ENCODE measurements around the gene NHERF1. TPM values are rescaled to one million over a fixed set of nuclear protein-coding genes. Genes with fewer than 3 reads are reported as not detected.

Gene NHERF1
- total and polyA plus RNA-seq, 7 experiments from 2014 or later, result 93.1 to 393 (median 165) TPM

- Histone ChIP-seq H3K27ac (ENCODE audit: low read depth, low read length) (peak overlapping the region; percentile 71), H3K4me1 (ENCODE audit: control insufficient read depth in 2 of 2, insufficient read depth in 2 of 2, low read length in 2 of 2) (peaks cover 46 to 47% of the 10 kb centered on the region in 2 donors), H3K36me3 (ENCODE audit: control insufficient read depth in 2 of 3, insufficient read depth in 3 of 3, low read length in 3 of 3) (no peaks in the 10 kb centered on the region), H3K27me3 (ENCODE audit: control insufficient read depth in 2 of 2, insufficient read depth in 2 of 2, low read length in 2 of 2) (no peaks in the 10 kb centered on the region), H3K9me3 (ENCODE audit: control insufficient read depth in 2 of 3, low read length in 3 of 3) (no peaks in the 10 kb centered on the region), H3K4me3 (ENCODE audit: low read length) (peak overlapping the region; percentile 95)
- H3K4me3 Mint-ChIP-seq, result peak overlapping the region; percentile 85 to 97 (median 92)
- peak overlapping the region; percentile 79 to 99 (median 93) for H3K27ac Mint-ChIP-seq
- H3K27me3 Mint-ChIP-seq, result peaks cover 0 to 17% (median 0%) of the 10 kb centered on the region in 5 donors
- ChIA-PET POLR2A (interaction anchor here (0.5 to 4.6 kb wide), 13 partner anchors 9 to 135 kb away, joined by 3 to 54 read pairs (median 18); partner anchors contain the start of genes FDXR and NAT9), CTCF (interaction anchor here (0.5 to 6.7 kb wide), 20 partner anchors 9 to 250 kb away, joined by 3 to 166 read pairs (median 4); partner anchors contain the start of genes CDR2L and NAT9)
- H3K4me1 Mint-ChIP-seq, result peaks cover 51 to 63% (median 60%) of the 10 kb centered on the region in 7 donors
- peaks cover 0 to 12% (median 0%) of the 10 kb centered on the region in 5 donors for H3K36me3 Mint-ChIP-seq
- DNase-seq (peak in 5 of 9 donors; percentile 36 to 53 (median 44)), ATAC-seq (peak; percentile 48)
- intact Hi-C loops (cut with micrococcal nuclease), result loop anchor here (1.0 to 10.0 kb wide), 8 partner anchors 11 to 359 kb away; partner anchors contain the start of genes FDXR (in 1 of the 2) and NHERF1 (in 1 of the 2)
- peaks cover 0 to 2% (median 0%) of the 10 kb centered on the region in 11 donors for H3K9me3 Mint-ChIP-seq
These were observed 11.0 kb upstream of the NHERF1 start for GRCh38 chr17:74737299-74738050.

GRCh38 chr17:74738051-74738996, 10.1 kb upstream of the NHERF1 start:
- Histone ChIP-seq H3K36me3 (ENCODE audit: control insufficient read depth in 2 of 3, insufficient read depth in 3 of 3, low read length in 3 of 3) (no peaks in the 10 kb centered on the region), H3K9me3 (ENCODE audit: control insufficient read depth in 2 of 3, low read length in 3 of 3) (no peaks in the 10 kb centered on the region), H3K27me3 (ENCODE audit: control insufficient read depth in 2 of 2, insufficient read depth in 2 of 2, low read length in 2 of 2) (no peaks in the 10 kb centered on the region), H3K4me1 (ENCODE audit: control insufficient read depth in 2 of 2, insufficient read depth in 2 of 2, low read length in 2 of 2) (peaks cover 55% of the 10 kb centered on the region in 2 donors), H3K4me3 (ENCODE audit: low read length) (peak overlapping the region; percentile 95), H3K27ac (ENCODE audit: low read depth, low read length) (peak overlapping the region; percentile 71)
- Mint-ChIP-seq H3K9me3 (peaks cover 0 to 2% (median 0%) of the 10 kb centered on the region in 11 donors), H3K4me3 (peak overlapping the region; percentile 85 to 97 (median 92)), H3K36me3 (peaks cover 0 to 19% (median 0%) of the 10 kb centered on the region in 5 donors), H3K4me1 (peaks cover 57 to 71% (median 68%) of the 10 kb centered on the region in 7 donors), H3K27me3 (peaks cover 0 to 17% (median 0%) of the 10 kb centered on the region in 5 donors), H3K27ac (peak overlapping the region; percentile 79 to 99 (median 93))
- intact Hi-C loops (cut with micrococcal nuclease), result loop anchor here (1.0 to 10.0 kb wide), 4 partner anchors 10 to 134 kb away; partner anchors contain the start of genes FDXR (in 1 of the 2) and NHERF1 (in 1 of the 2)
- POLR2A ChIA-PET, result interaction anchor here (0.5 to 4.6 kb wide), 13 partner anchors 8 to 135 kb away, joined by 3 to 54 read pairs (median 18); partner anchors contain the start of genes FDXR and NAT9
- ATAC-seq (peak; percentile 78), DNase-seq (peak; percentile 51 to 77 (median 68))
- CTCF ChIA-PET, result interaction anchor here (0.6 to 6.7 kb wide), 17 partner anchors 8 to 172 kb away, joined by 3 to 166 read pairs (median 7); partner anchors contain the start of gene NAT9

- Mint-ChIP-seq H3K4me1 (peaks cover 68 to 81% (median 76%) of the 10 kb centered on the region in 7 donors), H3K27ac (peak overlapping the region; percentile 46 to 99 (median 93)), H3K36me3 (peaks cover 0 to 26% (median 0%) of the 10 kb centered on the region in 5 donors), H3K27me3 (peaks cover 0 to 11% (median 0%) of the 10 kb centered on the region in 5 donors), H3K9me3 (peaks cover 0 to 2% (median 0%) of the 10 kb centered on the region in 11 donors), H3K4me3 (peak overlapping the region; percentile 85 to 97 (median 92))
- ChIA-PET CTCF (interaction anchor here (1.2 to 6.7 kb wide), 9 partner anchors 7 to 124 kb away, joined by 3 to 166 read pairs (median 18); partner anchors contain the start of gene NAT9), POLR2A (interaction anchor here (0.6 to 4.6 kb wide), 5 partner anchors 11 to 126 kb away, joined by 4 to 54 read pairs (median 20); partner anchors contain the start of gene NAT9)
- H3K4me1 ChIP-seq (ENCODE audit: control insufficient read depth in 2 of 2, insufficient read depth in 2 of 2, low read length in 2 of 2), result peaks cover 65 to 66% of the 10 kb centered on the region in 2 donors
- peak overlapping the region; percentile 33 for H3K4me3 ChIP-seq (ENCODE audit: low read length)
- no peaks in the 10 kb centered on the region for H3K36me3 ChIP-seq (ENCODE audit: control insufficient read depth in 2 of 3, insufficient read depth in 3 of 3, low read length in 3 of 3)
- H3K27me3 ChIP-seq (ENCODE audit: control insufficient read depth in 2 of 2, insufficient read depth in 2 of 2, low read length in 2 of 2), result no peaks in the 10 kb centered on the region
- DNase-seq (no peak), ATAC-seq (no peak)
- no peaks in the 10 kb centered on the region for H3K9me3 ChIP-seq (ENCODE audit: control insufficient read depth in 2 of 3, low read length in 3 of 3)
- intact Hi-C loops (cut with micrococcal nuclease), result loop anchor here (2.0 to 10.0 kb wide), 3 partner anchors 55 to 133 kb away; partner anchors contain the start of gene FDXR (in 1 of the 2)
- H3K27ac ChIP-seq (ENCODE audit: low read depth, low read length), result peak overlapping the region; percentile 71
These were observed 9.1 kb upstream of the NHERF1 start for GRCh38 chr17:74739227-74739831.

GRCh38 chr17:74740173-74740572, 8.3 kb upstream of the NHERF1 start:
- Histone ChIP-seq H3K27me3 (ENCODE audit: control insufficient read depth in 2 of 2, insufficient read depth in 2 of 2, low read length in 2 of 2) (no peaks in the 10 kb centered on the region), H3K9me3 (ENCODE audit: control insufficient read depth in 2 of 3, low read length in 3 of 3) (no peaks in the 10 kb centered on the region), H3K36me3 (ENCODE audit: control insufficient read depth in 2 of 3, insufficient read depth in 3 of 3, low read length in 3 of 3) (no peaks in the 10 kb centered on the region), H3K4me3 (ENCODE audit: low read length) (no peak overlapping the region), H3K27ac (ENCODE audit: low read depth, low read length) (peak overlapping the region; percentile 63), H3K4me1 (ENCODE audit: control insufficient read depth in 2 of 2, insufficient read depth in 2 of 2, low read length in 2 of 2) (peaks cover 72 to 74% of the 10 kb centered on the region in 2 donors)
- peaks cover 0 to 2% (median 0%) of the 10 kb centered on the region in 11 donors for H3K9me3 Mint-ChIP-seq
- no peak for ATAC-seq
- peak overlapping the region; percentile 78 to 99 (median 88) for H3K27ac Mint-ChIP-seq
- H3K4me3 Mint-ChIP-seq, result peak overlapping the region in 9 of 10 donors; percentile 45 to 90 (median 51)
- peaks cover 0 to 31% (median 0%) of the 10 kb centered on the region in 5 donors for H3K36me3 Mint-ChIP-seq
- CTCF ChIA-PET, result interaction anchor here (4.1 kb wide), 1 partner anchor 35 kb away, joined by 18 read pairs; the partner anchor contains the start of gene NAT9
- no peak for DNase-seq
- POLR2A ChIA-PET, result interaction anchor here (3.2 to 4.6 kb wide), 3 partner anchors 10 to 36 kb away, joined by 21 to 54 read pairs (median 32); partner anchors contain the start of gene NAT9
- intact Hi-C loops (cut with micrococcal nuclease), result loop anchor here in 1 of 2 donors (5.0 to 10.0 kb wide), 2 partner anchors 217 to 445 kb away; partner anchors contain the start of gene SUMO2
- peaks cover 0 to 4% (median 0%) of the 10 kb centered on the region in 5 donors for H3K27me3 Mint-ChIP-seq
- peaks cover 69 to 85% (median 75%) of the 10 kb centered on the region in 7 donors for H3K4me1 Mint-ChIP-seq

- no peaks in the 10 kb centered on the region for H3K27me3 ChIP-seq (ENCODE audit: control insufficient read depth in 2 of 2, insufficient read depth in 2 of 2, low read length in 2 of 2)
- H3K9me3 ChIP-seq (ENCODE audit: control insufficient read depth in 2 of 3, low read length in 3 of 3), result no peaks in the 10 kb centered on the region
- H3K27ac ChIP-seq (ENCODE audit: low read depth, low read length), result peak overlapping the region; percentile 63
- H3K27ac Mint-ChIP-seq, result peak overlapping the region; percentile 86 to 99 (median 94)
- H3K4me1 Mint-ChIP-seq, result peaks cover 69 to 86% (median 75%) of the 10 kb centered on the region in 7 donors
- DNase-seq (no peak), ATAC-seq (no peak)
- H3K4me3 ChIP-seq (ENCODE audit: low read length), result no peak overlapping the region
- ChIA-PET CTCF (interaction anchor here (0.7 to 2.5 kb wide), 11 partner anchors 9 to 123 kb away, joined by 3 to 26 read pairs (median 3); no protein-coding TSS in a partner anchor), POLR2A (interaction anchor here (1.3 to 3.2 kb wide), 6 partner anchors 9 to 41 kb away, joined by 3 to 27 read pairs (median 14); no protein-coding TSS in a partner anchor)
- H3K4me3 Mint-ChIP-seq, result peak overlapping the region in 6 of 10 donors; percentile 77 to 90 (median 85)
- peaks cover 0 to 4% (median 0%) of the 10 kb centered on the region in 5 donors for H3K27me3 Mint-ChIP-seq
- H3K4me1 ChIP-seq (ENCODE audit: control insufficient read depth in 2 of 2, insufficient read depth in 2 of 2, low read length in 2 of 2), result peaks cover 75 to 76% of the 10 kb centered on the region in 2 donors
- peaks cover 0 to 31% (median 0%) of the 10 kb centered on the region in 5 donors for H3K36me3 Mint-ChIP-seq
- intact Hi-C loops (cut with micrococcal nuclease), result loop anchor here in 1 of 2 donors (5.0 to 10.0 kb wide), 2 partner anchors 216 to 444 kb away; partner anchors contain the start of gene SUMO2
- no peaks in the 10 kb centered on the region for H3K36me3 ChIP-seq (ENCODE audit: control insufficient read depth in 2 of 3, insufficient read depth in 3 of 3, low read length in 3 of 3)
- peaks cover 0 to 2% (median 0%) of the 10 kb centered on the region in 11 donors for H3K9me3 Mint-ChIP-seq
These were observed 7.6 kb upstream of the NHERF1 start for GRCh38 chr17:74740641-74741387.

Measured in naive thymus-derived CD4-positive, alpha-beta T cell (primary cell).